Activated CD4-positive, alpha-beta T cell treated with anti-CD3 and anti-CD28 coated beads, Interleukin-2, amount 50 U/mL, for 16 hours (primary cell): ENCODE results near the gene UBA52.
"Not testable (repeated sequence)": the region's sequence is repeated elsewhere in the genome, so short reads cannot be mapped to it uniquely, and the experiment has no call there.

Source experiments
- DNase-seq: peaks from one replicate; pipeline ENCODE4 v3.0.0-alpha.2; 2020

UBA52 gene

DNA sequence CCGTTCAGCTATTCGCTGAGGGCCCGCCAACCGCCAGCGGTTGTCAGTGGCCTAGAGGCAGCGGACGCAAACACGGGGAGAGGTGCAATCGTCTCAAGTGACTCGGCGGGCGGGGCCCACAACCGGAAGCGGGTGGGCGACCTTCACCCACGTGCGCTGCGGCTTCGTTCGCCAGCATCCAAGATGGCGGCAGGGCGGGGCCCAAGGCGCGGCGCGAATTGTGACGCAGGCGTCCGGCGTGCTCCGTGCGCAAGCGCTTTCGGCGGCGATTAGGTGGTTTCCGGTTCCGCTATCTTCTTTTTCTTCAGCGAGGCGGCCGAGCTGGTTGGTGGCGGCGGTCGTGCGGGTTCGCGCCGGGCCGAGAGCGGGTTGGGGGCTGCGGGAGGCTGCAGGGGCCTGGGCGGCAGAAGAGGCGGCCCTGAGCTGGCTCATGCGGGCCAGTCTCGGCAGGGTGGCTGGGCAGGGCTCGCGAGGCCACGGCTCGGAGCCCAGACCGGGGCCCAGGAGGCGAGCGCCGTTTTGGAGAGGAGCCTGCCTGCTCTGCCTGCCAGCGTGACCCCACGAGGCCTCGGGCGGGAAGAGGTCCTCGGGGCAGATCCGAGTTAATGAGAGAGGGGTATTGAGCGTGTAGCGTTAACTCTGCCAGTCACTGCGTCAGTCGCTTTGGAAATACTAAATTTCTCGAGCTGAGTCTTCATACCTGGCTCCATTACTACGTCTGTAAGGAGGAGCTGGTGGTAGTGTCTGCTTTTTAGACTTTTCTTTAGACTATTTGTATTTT lies at the start of gene UBA52:
Gene UBA52 (plus strand): TSS at position 294 of the 781 bp plus-strand sequence. CDS start 1,444 bp downstream, outside the sequence.
- peak; percentile 99 for DNase-seq

- peak; percentile 100 for DNase-seq
Observed at GRCh38 chr19:18522124-18522861, 49.4 kb upstream of the UBA52 start.

DNA sequence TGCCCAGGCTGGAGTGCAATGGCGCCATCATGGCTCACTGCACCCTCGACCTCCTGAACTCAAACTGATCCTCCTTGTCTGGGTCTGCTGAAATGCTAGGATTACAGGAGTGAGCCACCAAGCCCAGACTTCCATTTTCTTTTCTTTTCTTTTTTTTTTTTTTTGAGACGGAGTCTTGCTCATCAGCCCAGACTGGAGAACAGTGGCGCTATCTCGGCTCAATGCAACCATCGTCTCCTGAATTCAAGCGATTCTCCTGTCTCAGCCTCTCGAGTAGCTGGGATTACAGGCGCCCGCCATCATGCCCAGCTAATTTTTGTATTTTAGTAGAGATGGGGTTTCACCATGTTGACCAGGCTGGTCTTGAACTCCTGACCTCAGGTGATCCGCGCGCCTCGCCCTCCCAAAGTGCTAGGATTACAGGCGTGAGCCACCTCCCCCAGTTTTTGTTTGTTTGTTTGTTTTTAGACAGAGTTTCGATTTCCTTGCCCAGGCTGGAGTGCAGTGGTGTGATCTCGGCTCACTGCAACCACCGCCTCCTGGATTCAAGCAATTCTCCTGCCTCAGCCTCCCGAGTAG lies 48.7 kb upstream of the UBA52 start:
- DNase-seq: not testable (repeated sequence)

GRCh38 chr19:18523841-18524240 lies 47.8 kb upstream of the UBA52 start:
- no peak for DNase-seq

- no peak for DNase-seq
Observed at GRCh38 chr19:18526316-18526715, 45.3 kb upstream of the UBA52 start.

DNA sequence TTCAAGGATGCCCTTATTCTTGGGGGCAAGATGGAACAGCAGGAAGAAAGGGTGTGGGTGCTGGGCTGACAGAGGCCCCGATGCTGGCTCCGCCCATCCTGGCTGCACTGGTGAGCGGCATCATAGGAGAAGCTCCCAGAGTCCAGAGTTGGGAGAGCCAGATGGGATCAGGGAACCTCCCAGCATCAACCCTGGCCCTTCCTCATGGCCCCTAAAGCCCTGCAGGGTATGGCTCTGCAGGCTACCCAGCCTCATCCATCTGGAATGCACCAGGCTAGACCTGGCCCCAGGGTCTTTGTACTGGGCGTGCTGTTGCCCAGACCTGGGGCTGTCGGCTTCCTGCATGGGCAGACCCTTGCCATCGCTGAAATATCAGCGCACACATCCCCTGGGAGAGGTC lies 41.9 kb upstream of the UBA52 start:
- DNase-seq: no peak

- DNase-seq: no peak
Observed at GRCh38 chr19:18531485-18531884, 40.2 kb upstream of the UBA52 start.

GRCh38 chr19:18532168-18532890 lies 39.3 kb upstream of the UBA52 start:
- no peak for DNase-seq

- DNase-seq: no peak
Observed at GRCh38 chr19:18533058-18533457, 38.6 kb upstream of the UBA52 start.

- no peak for DNase-seq
Observed at GRCh38 chr19:18536475-18536874, 35.2 kb upstream of the UBA52 start.

- DNase-seq: no peak
Observed at GRCh38 chr19:18537431-18537830, 34.2 kb upstream of the UBA52 start.

DNA sequence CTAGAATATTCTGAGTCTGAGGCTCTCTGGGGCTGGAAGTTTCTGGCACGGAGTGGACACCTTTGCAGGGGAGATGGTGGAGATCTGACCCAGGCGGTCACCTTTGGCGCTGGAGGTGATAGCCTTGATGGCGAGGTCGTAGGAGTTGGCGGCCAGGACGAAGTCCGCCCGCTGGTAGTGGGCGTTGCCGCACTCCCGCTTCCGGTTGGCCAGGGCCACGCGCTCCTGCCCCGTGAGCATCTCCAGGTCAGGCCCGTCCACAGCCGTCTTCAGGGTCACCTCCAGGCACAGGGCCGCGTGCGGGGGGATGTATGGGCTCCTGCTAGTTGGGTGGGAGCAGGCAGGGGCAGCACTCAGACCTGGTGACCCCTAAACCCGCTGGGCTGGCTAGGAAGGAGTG lies 33.5 kb upstream of the UBA52 start:
- no peak for DNase-seq

- DNase-seq: no peak
Observed at GRCh38 chr19:18539372-18539771, 32.3 kb upstream of the UBA52 start.

GRCh38 chr19:18540200-18540599 lies 31.5 kb upstream of the UBA52 start:
- not testable (repeated sequence) for DNase-seq

DNA sequence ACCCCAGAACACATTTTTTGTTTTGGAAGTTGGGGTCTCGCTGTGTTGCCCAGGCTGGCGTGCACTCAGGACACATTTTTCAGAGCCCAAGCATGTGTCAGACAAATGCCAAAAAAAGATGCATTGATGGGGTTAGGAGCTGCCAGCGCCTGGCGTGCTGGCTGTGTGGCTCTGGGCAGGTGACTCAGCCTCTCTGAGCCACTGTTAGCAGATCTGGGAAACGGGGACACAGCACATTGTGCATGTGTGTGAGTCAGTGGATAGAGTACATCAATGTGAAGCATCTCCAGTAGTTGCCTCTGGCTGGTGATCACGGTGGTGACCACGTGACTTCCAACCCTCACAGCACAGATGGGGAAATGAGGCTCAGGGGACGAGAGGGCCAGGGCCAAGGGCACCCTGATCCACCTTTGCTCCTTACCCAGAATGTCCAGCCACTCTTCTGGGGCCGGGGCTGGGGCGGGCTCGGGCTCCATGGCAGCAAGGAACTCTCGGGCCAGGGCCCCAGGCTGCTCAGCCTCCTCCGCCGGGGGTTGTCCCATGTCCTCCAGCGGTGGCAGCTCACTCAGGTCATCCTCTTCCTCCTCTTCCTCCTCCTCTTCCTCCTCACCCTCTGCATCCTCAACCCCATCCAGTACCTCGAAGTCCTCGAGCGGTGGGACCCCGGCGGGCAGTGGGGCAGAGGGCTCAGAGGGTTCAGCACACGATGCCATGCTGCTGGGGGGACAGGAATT lies 30.2 kb upstream of the UBA52 start:
- peak; percentile 34 for DNase-seq

GRCh38 chr19:18541992-18542940 lies 29.4 kb upstream of the UBA52 start:
- DNase-seq: no peak

DNA sequence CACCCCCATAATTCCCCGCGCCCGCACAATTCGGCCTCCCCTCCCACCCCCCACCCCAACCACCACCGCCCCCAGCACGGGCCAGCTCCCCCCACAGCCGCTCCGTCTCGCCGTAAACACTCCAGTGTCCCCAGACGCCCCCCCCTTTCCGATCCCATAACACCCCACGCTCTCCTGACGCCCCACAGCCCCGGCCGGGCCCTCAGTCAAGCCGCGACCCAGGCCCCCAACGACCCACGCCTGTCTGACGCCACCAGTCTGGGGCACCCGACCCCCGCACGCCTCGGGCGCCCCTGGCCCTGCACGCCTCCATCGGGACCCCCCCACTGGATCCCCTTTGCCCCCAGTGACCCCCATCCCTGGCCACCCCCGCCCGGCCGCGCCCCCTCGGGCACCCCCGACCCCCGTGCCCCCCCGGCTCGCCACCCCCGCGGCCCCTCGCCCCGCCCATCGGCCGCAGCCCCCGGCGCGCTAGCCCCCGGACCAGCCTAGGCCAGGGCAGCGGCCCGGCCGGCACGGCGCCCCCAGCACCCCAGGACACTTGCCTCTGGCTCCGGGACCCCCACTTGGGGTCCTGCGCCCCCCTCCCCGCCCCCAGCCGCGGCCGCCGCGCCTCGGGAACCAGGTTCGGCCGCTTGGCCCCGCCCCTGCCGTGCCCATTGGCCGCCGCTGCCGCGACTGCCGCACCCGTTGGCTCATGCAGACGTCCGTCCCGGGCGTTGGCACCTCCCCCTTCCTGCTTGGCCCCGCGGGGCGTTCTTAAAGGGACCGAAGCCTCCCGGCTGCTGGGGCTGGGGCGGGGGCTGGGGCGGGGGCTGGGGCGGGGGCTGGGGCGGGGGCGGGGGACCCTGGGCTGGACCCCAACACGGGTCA lies 28.5 kb upstream of the UBA52 start, which contains the start of gene FKBP8:
Gene FKBP8 (minus strand): TSS at position 633 of the 873 bp plus-strand sequence. CDS start 1,603 bp downstream, outside the sequence.
- DNase-seq: peak; percentile 95

GRCh38 chr19:18543814-18544475 lies 27.7 kb upstream of the UBA52 start:
- DNase-seq: peak; percentile 93

DNA sequence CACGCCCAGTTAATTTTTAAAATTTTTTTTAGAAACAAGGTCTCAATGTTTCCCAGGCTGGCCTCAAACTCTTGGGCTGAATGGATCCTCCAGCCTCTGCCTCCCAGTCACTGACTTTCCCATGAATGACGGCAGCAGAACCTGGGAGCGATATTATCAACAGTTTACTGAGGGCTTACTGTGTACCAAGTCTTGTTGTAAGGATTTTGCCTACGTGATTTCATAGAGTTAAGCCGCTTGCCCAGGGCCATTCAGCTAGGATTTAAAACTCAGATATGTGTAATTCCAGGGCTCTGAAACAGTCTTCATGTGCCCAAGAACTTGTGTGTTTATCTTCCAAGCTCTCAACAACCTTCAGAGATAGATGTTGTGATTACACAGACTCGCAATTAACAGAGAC lies 20.0 kb upstream of the UBA52 start:
- DNase-seq: no peak
